Activated CD8-positive, alpha-beta memory T cell treated with anti-CD3 and anti-CD28 coated beads, Interleukin-2, amount 50 U/mL, for 24 hours (primary cell): ENCODE data around the gene C19orf25.
"Not testable (repeated sequence)": the region's sequence is repeated elsewhere in the genome, so short reads cannot be mapped to it uniquely, and the experiment has no call there.

ENCODE experiments used
- DNase-seq: peaks from one replicate; pipeline ENCODE4 v3.0.0-alpha.2; 2020; ENCODE audit errors: extremely low read depth

Gene C19orf25

GRCh38 chr19:1481893-1482360 lies 2.9 kb upstream of the C19orf25 start:
- no peak for DNase-seq

- DNase-seq: no peak
Measured at GRCh38 chr19:1481224-1481892, 2.3 kb upstream of the C19orf25 start.

GRCh38 chr19:1477056-1477455 lies 2.0 kb downstream of the C19orf25 start:
- DNase-seq: not testable (repeated sequence)

- DNase-seq: no peak
Measured at GRCh38 chr19:1475751-1476437, 3.1 kb downstream of the C19orf25 start.

- DNase-seq: no peak
Measured at GRCh38 chr19:1474765-1475351, 4.2 kb downstream of the C19orf25 start.

GRCh38 chr19:1474011-1474764 lies 4.8 kb downstream of the C19orf25 start:
- DNase-seq: no peak

GRCh38 chr19:1473085-1473851 lies 5.7 kb downstream of the C19orf25 start:
- DNase-seq: no peak

GRCh38 chr19:1472231-1473084 lies 6.6 kb downstream of the C19orf25 start:
- DNase-seq: no peak

- no peak for DNase-seq
Measured at GRCh38 chr19:1471515-1472160, 7.4 kb downstream of the C19orf25 start.

GRCh38 chr19:1471010-1471514 lies 8.0 kb downstream of the C19orf25 start:
- no peak for DNase-seq

GRCh38 chr19:1470305-1471009 lies 8.6 kb downstream of the C19orf25 start:
- DNase-seq: peak; percentile 31

- DNase-seq: no peak
Measured at GRCh38 chr19:1470055-1470304, 9.0 kb downstream of the C19orf25 start.

GRCh38 chr19:1469255-1470054 lies 9.6 kb downstream of the C19orf25 start:
- no peak for DNase-seq

- DNase-seq: no peak
Measured at GRCh38 chr19:1468821-1469254, 10.2 kb downstream of the C19orf25 start.

GRCh38 chr19:1468274-1468820 lies 10.7 kb downstream of the C19orf25 start:
- no peak for DNase-seq

- no peak for DNase-seq
Measured at GRCh38 chr19:1467490-1468273, 11.3 kb downstream of the C19orf25 start.

GRCh38 chr19:1467215-1467489 lies 11.9 kb downstream of the C19orf25 start:
- DNase-seq: no peak
